ENCODE data around the gene PLCD1. TPM values are rescaled to one million over a fixed set of nuclear protein-coding genes. Genes with fewer than 3 reads are reported as not detected.

The PLCD1 gene
- total RNA-seq = 16.5 and 17.7 TPM in 2 replicates

DNA sequence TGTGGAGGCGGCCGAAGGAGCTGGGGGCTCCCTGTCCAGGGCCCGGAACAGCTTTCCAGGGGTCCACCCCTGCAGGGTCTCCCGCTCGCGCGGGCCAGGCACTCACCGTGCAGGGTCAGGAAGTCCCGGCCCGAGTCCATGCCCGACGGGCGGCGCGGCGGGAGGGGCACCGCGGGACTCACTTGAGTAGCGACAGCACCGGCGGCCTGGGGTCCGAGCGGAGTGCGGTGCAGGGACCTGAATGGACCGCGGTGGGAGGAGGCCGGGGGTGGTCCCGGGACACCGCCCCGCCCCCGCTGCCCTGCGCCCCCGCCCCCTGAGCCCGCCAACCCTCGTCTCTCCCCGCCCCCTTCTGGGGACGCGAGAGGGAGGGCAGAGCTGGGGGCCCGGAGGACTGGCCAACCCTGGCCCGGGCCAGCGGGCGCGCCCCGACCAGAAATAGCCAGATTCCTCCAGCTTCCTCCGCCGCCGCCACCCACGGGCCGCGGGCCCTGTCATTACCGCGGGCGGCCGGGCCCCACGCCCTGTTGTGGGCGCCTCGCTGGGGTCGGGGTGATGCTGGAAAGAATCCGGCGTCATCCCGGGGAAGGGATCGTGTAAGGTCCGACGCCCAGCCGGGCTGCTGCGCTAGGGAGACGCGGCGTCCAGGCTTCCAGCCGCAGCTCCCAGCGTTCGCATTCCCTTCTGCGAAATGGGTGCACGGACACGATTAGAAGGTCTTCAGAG lies at the start of gene PLCD1:
Gene PLCD1 (minus strand): TSS at position 243 of the 726 bp plus-strand sequence. CDS start 103 bp downstream, at position 140.

DNA sequence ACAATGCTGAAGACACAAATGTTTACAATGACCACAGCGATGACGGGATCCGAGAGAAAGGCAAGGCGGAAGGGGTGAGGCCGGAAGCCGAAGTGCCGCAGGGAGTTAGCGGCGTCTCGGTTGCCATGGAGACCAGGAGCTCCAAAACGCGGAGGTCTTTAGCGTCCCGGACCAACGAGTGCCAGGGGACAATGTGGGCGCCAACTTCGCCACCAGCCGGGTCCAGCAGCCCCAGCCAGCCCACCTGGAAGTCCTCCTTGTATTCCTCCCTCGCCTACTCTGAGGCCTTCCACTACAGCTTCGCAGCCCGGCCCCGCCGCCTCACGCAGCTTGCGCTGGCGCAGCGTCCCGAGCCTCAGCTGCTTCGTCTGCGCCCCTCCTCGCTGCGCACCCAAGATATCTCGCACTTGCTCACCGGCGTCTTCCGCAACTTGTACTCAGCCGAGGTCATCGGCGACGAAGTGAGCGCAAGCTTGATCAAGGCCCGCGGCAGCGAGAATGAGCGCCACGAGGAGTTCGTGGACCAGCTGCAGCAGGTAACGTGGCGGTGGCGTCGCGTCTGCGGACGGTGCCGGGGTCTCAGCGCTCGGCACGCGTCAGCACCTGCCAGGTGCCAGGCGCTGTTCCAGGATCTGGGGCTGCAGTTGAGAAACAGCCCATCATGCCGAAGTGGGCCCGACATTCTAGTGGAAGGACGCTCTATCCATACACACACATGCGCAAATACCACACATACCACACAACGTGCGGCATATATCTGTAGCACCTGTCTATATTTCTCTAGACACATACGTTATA lies 9.9 kb upstream of the PLCD1 start, which contains the start of gene DLEC1:
Gene DLEC1 (plus strand): TSS at position 108 of the 798 bp plus-strand sequence. CDS start 18 bp downstream, at position 126.

DNA sequence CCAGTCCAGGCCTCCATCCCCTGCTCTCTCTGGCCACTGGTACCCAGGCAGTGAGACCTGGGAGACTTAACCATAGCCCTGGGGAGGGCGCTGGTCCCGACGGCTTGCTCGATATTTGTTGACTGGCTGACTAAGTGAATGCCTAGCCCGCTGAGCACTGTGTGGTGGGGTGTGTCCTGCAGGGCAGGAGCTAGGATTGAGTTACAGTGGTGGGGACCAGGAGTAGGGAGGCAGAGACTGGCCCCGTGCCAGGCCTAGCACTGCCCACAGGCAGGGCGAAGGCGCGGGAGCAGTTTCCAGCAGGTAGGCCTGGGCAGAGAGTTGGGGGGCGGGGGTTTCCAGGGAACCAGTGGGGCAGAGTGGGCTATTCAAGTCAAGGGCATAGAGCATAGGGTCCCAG lies 38.9 kb downstream of the PLCD1 start, which contains the start of gene VILL:
Gene VILL (plus strand): TSS at position 260 of the 400 bp plus-strand sequence. CDS start 2,887 bp downstream, outside the sequence.

Other genes starting within 250 kb of the PLCD1 start
- 98.7 and 179 TPM in 2 replicates for gene CTDSPL, start 167.8 kb downstream of the PLCD1 start, total RNA-seq
- gene VILL, start 38.9 kb downstream of the PLCD1 start, total RNA-seq = 1.8 and 2.1 TPM in 2 replicates
- gene DLEC1, start 9.6 kb upstream of the PLCD1 start, total RNA-seq = not detected in 2 replicates
- 27.8 and 36.7 TPM in 2 replicates for gene ACAA1, start 107.5 kb upstream of the PLCD1 start, total RNA-seq
- gene MYD88, start 109.0 kb upstream of the PLCD1 start, total RNA-seq = 14.7 and 17.4 TPM in 2 replicates
- 29.7 and 30.8 TPM in 2 replicates for gene OXSR1, start 135.9 kb upstream of the PLCD1 start, total RNA-seq
- 0.09 and 0.11 TPM in 2 replicates for gene SLC22A13, start 236.2 kb upstream of the PLCD1 start, total RNA-seq

Measured in dermis lymphatic vessel endothelial cell (primary cell).